SK-N-SH (cell line): ENCODE measurements around the gene ADGRB2. TPM values are rescaled to one million over a fixed set of nuclear protein-coding genes. Genes with fewer than 3 reads are reported as not detected.

Source experiments
- CTCF ChIA-PET: fragments of 300-600, 350-600 bp; formaldehyde crosslinking; extraction: SDS; loops from one replicate; lab custom pipeline; 2021; lab: Yijun Ruan, JAX
- POLR2A ChIA-PET: fragments of 350-600 bp; sonication (Branson Sonifier 250); formaldehyde crosslinking; extraction: SDS; loops from one replicate; lab custom pipeline; 2020; ENCODE audit warnings: antibody characterized with exemption, inconsistent platforms; lab: Yijun Ruan, JAX
- DNase-seq: peaks from one replicate; pipeline ENCODE4 v3.0.0; 2012
- H2AFZ ChIP-seq: fragments of 200-600 bp; sonication (generic); 2 replicates; pipeline ENCODE4 v1.8.1; 2016; ENCODE audit warnings: antibody characterized with exemption, mild to moderate bottlenecking, low read depth
- H3F3A ChIP-seq: fragments of 200-600 bp; sonication (generic); replicated peaks from 2 replicates; pipeline ENCODE3; 2016; ENCODE audit warnings: antibody characterized with exemption, mild to moderate bottlenecking; ENCODE audit not compliant: insufficient read depth
- H3K27ac ChIP-seq, 2 experiments: fragments of 200-500 bp in 1 of 2; fragments of 200-600 bp in 1 of 2; sonication (Bioruptor generic) in 1 of 2; sonication (generic), shearing (Covaris generic) in 1 of 2; 2 replicates each; pipeline versions ENCODE4 v1.5.1 to v1.6.1; 2014 to 2016; ENCODE audit warnings: low read depth in 2 of 2, inconsistent platforms in 1 of 2, low read length in 1 of 2, mild to moderate bottlenecking in 1 of 2, mixed read lengths in 1 of 2
- H3K27me3 ChIP-seq: fragments of 200-600 bp; sonication (generic), shearing (Covaris generic); 2 replicates; pipeline ENCODE4 v1.6.1; 2016; ENCODE audit warnings: mixed run types; ENCODE audit not compliant: insufficient read depth
- H3K36me3 ChIP-seq, 2 experiments: fragments of 200-500 bp in 1 of 2; fragments of 200-600 bp in 1 of 2; sonication (Bioruptor generic) in 1 of 2; sonication (generic) in 1 of 2; replicated peaks in 1 of 2; 2 replicates each; pipeline versions ENCODE3 to v1.5.1; 2014 to 2016; ENCODE audit warnings: low read length in 1 of 2, mild to moderate bottlenecking in 1 of 2; ENCODE audit not compliant: insufficient read depth in 2 of 2, control insufficient read depth in 1 of 2
- H3K4me1 ChIP-seq, 2 experiments: fragments of 200-500 bp in 1 of 2; fragments of 200-600 bp in 1 of 2; sonication (Bioruptor generic) in 1 of 2; sonication (generic), shearing (Covaris generic) in 1 of 2; 2 replicates each; pipeline versions ENCODE4 v1.5.1 to v1.6.1; 2014 to 2016; ENCODE audit warnings: low read depth in 1 of 2, low read length in 1 of 2, mixed run types in 1 of 2; ENCODE audit not compliant: insufficient read depth in 2 of 2, control insufficient read depth in 1 of 2
- H3K4me2 ChIP-seq: fragments of 200-600 bp; sonication (generic), shearing (Covaris generic); 2 replicates; pipeline ENCODE4 v1.6.1; 2017; ENCODE audit warnings: mixed run types
- H3K4me3 ChIP-seq, 2 experiments: fragments of 200-500 bp in 1 of 2; fragments of 200-600 bp in 1 of 2; sonication (Bioruptor generic) in 1 of 2; sonication (generic), shearing (Covaris generic) in 1 of 2; 2 replicates each; pipeline versions ENCODE4 v1.5.1 to v1.8.1; 2014 to 2016; ENCODE audit warnings: low read depth in 2 of 2, inconsistent platforms in 1 of 2, low read length in 1 of 2, mild to moderate bottlenecking in 1 of 2, mixed read lengths in 1 of 2, moderate library complexity in 1 of 2
- H3K79me2 ChIP-seq: fragments of 200-600 bp; sonication (generic); 2 replicates; pipeline ENCODE4 v1.8.1; 2017; ENCODE audit warnings: mild to moderate bottlenecking; ENCODE audit not compliant: insufficient read depth
- H3K9ac ChIP-seq: fragments of 200-600 bp; sonication (generic); 2 replicates; pipeline ENCODE4 v1.6.1; 2017; ENCODE audit warnings: mixed run types
- H3K9me2 ChIP-seq: fragments of 200-600 bp; sonication (generic); 2 replicates; pipeline ENCODE4 v1.6.1; 2017; ENCODE audit warnings: mixed run types
- H3K9me3 ChIP-seq: fragments of 200-600 bp; sonication (generic); 2 replicates; pipeline ENCODE4 v1.6.1; 2017; ENCODE audit warnings: mixed run types, mild to moderate bottlenecking, moderate library complexity
- H4K20me1 ChIP-seq: fragments of 200-600 bp; sonication (generic); 2 replicates; pipeline ENCODE4 v1.6.1; 2017; ENCODE audit warnings: mild to moderate bottlenecking, mixed run types; ENCODE audit not compliant: insufficient read depth
- CHD2 ChIP-seq: fragments of 150-350 bp; IDR thresholded peaks from 2 replicates; pipeline ENCODE4 v1.6.1; 2018; ENCODE audit warnings: low read length; ENCODE audit not compliant: partially characterized antibody
- CTCF ChIP-seq: fragments of 200-600 bp; sonication (generic); IDR thresholded peaks from 2 replicates; pipeline ENCODE4 v1.6.1; 2017; ENCODE audit warnings: antibody characterized with exemption, mild to moderate bottlenecking, moderate library complexity
- EP300 ChIP-seq, 2 experiments: IDR thresholded peaks; 2 replicates each; pipeline versions ENCODE4 v1.4.0 to v1.6.1; 2012; ENCODE audit warnings: borderline replicate concordance in 1 of 2, low read depth in 1 of 2, low read length in 1 of 2
- EZH2phosphoT487 ChIP-seq: fragments of 200-600 bp; sonication (generic); IDR thresholded peaks from 2 replicates; pipeline ENCODE4 v1.6.1; 2017; ENCODE audit warnings: low read depth, mixed run types, mild to moderate bottlenecking, antibody characterized with exemption, moderate library complexity, borderline replicate concordance
- FOXJ3 ChIP-seq: sonication (generic); formaldehyde crosslinking; IDR thresholded peaks from 2 replicates; pipeline ENCODE4 v1.5.1; 2020; ENCODE audit warnings: mild to moderate bottlenecking, missing genetic modification reagents
- GABPA ChIP-seq: IDR thresholded peaks from 2 replicates; pipeline ENCODE4 v1.4.0; 2012; ENCODE audit warnings: low read depth, mild to moderate bottlenecking
- GATA2 ChIP-seq: sonication (generic); formaldehyde crosslinking; IDR thresholded peaks from 2 replicates; pipeline ENCODE4 v1.5.0; 2020; ENCODE audit warnings: mild to moderate bottlenecking, missing genetic modification reagents
- IRF3 ChIP-seq: fragments of 150-350 bp; IDR thresholded peaks from 2 replicates; pipeline ENCODE4 v1.6.1; 2016; ENCODE audit warnings: mild to moderate bottlenecking, low read depth, low read length
- JUND ChIP-seq: IDR thresholded peaks from 2 replicates; pipeline ENCODE4 v1.4.0; 2012
- MEF2A ChIP-seq: IDR thresholded peaks from 2 replicates; pipeline ENCODE4 v1.4.0; 2012; ENCODE audit warnings: low read depth, borderline replicate concordance
- MXI1 ChIP-seq: IDR thresholded peaks from 2 replicates; pipeline ENCODE4 v1.6.1; 2012; ENCODE audit warnings: mild to moderate bottlenecking, low read depth, low read length, improper control_type of control experiment
- NFIC ChIP-seq: IDR thresholded peaks from 2 replicates; pipeline ENCODE4 v1.4.0; 2012; ENCODE audit warnings: borderline replicate concordance
- NRF1 ChIP-seq: IDR thresholded peaks from 2 replicates; pipeline ENCODE4 v1.6.1; 2012; ENCODE audit warnings: low read depth, mild to moderate bottlenecking, low read length
- PBX3 ChIP-seq: IDR thresholded peaks from 2 replicates; pipeline ENCODE4; 2012
- POLR2AphosphoS5 ChIP-seq: IDR thresholded peaks from 2 replicates; pipeline ENCODE4 v1.6.1; 2012; ENCODE audit warnings: low read depth, low read length
- RAD21 ChIP-seq: IDR thresholded peaks from 2 replicates; pipeline ENCODE4 v1.6.1; 2012; ENCODE audit warnings: mild to moderate bottlenecking, low read length
- RXRA ChIP-seq: IDR thresholded peaks from 2 replicates; pipeline ENCODE4 v1.4.0; 2012; ENCODE audit warnings: low read depth, mild to moderate bottlenecking, borderline replicate concordance
- SMC3 ChIP-seq: IDR thresholded peaks from 2 replicates; pipeline ENCODE4 v1.6.1; 2012; ENCODE audit warnings: low read depth, low read length, improper control_type of control experiment
- TAF1 ChIP-seq: IDR thresholded peaks from 2 replicates; pipeline ENCODE4 v1.6.1; 2012; ENCODE audit warnings: low read depth, mild to moderate bottlenecking, low read length, moderate library complexity, borderline replicate concordance
- TEAD4 ChIP-seq: IDR thresholded peaks from 2 replicates; pipeline ENCODE4 v1.4.0; 2012; ENCODE audit warnings: mild to moderate bottlenecking, borderline replicate concordance; ENCODE audit not compliant: insufficient read depth
- USF1 ChIP-seq: IDR thresholded peaks from 2 replicates; pipeline ENCODE4 v1.4.0; 2012; ENCODE audit warnings: low read depth, borderline replicate concordance
- YY1 ChIP-seq: IDR thresholded peaks from 2 replicates; pipeline ENCODE4 v1.4.0; 2012; ENCODE audit warnings: low read depth, mild to moderate bottlenecking
- WGBS: methylation state at CpG from one replicate; pipeline ENCODE4 v1.1.6; 2017; ENCODE audit warnings: low lambda C conversion rate; 5-methylcytosine and 5-hydroxymethylcytosine counted together
- polyA plus RNA-seq, 3 experiments: library from polyadenylated mRNA; depleted of rRNA; stranded (reverse); fragments of >200 nt; gene quantifications; 2 replicates each; pipeline ENCODE4 v1.2.3, GENCODE V29; 2012
- TF ChIP-seq, protein P1 (sequence below): fragments of 150-350 bp; IDR thresholded peaks from 2 replicates; pipeline ENCODE4 v1.6.1; 2017; ENCODE audit warnings: antibody characterized with exemption, low read length, low read depth, borderline replicate concordance
- TF ChIP-seq, protein P2 (sequence below): IDR thresholded peaks from 2 replicates; pipeline ENCODE4 v1.4.0; 2012; ENCODE audit warnings: low read depth, borderline replicate concordance

The ADGRB2 gene
- polyA plus RNA-seq, 1 of the 3 experiments (the other 2 are of a cell fraction), result 13.0 TPM

DNA sequence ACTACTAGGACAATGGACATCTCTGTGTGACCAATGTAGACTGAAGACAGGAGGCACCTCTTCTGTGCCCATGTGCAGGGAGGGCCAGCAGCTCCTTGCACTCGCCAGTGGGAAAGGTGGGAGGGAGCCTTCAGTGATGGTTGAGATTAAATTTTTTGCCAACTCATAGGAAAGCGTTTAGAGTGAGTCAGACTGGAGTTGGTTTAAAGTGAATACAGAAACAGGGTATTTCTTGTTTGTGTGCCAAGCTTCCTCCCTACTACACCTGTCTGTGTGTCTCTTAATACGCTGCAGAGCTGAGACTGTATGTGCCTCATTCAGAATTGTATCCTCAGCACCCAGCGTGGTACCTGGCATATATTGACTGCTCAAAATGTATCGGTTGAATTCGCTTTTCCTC lies 46.8 kb downstream of the ADGRB2 start (continued):
- TF ChIP-seq SMC3, result no peak
- no peak for TF ChIP-seq EP300 (IDR thresholded peaks at IDR 0.05; ENCODE audit: borderline replicate concordance in 1 of 2, low read depth in 1 of 2, low read length in 1 of 2)
- TF ChIP-seq USF1, result no peak
- 0 out of 2 replicates have a peak, but pooled peaks have one; percentile 50 for TF ChIP-seq NFIC
- TF ChIP-seq, protein P1, sequence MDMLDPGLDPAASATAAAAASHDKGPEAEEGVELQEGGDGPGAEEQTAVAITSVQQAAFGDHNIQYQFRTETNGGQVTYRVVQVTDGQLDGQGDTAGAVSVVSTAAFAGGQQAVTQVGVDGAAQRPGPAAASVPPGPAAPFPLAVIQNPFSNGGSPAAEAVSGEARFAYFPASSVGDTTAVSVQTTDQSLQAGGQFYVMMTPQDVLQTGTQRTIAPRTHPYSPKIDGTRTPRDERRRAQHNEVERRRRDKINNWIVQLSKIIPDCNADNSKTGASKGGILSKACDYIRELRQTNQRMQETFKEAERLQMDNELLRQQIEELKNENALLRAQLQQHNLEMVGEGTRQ, result no peak
- TF ChIP-seq CHD2, result no peak
- TF ChIP-seq JUND, result peak; percentile 63; the same call in 1 of the 2 replicates
- TF ChIP-seq, protein P2, sequence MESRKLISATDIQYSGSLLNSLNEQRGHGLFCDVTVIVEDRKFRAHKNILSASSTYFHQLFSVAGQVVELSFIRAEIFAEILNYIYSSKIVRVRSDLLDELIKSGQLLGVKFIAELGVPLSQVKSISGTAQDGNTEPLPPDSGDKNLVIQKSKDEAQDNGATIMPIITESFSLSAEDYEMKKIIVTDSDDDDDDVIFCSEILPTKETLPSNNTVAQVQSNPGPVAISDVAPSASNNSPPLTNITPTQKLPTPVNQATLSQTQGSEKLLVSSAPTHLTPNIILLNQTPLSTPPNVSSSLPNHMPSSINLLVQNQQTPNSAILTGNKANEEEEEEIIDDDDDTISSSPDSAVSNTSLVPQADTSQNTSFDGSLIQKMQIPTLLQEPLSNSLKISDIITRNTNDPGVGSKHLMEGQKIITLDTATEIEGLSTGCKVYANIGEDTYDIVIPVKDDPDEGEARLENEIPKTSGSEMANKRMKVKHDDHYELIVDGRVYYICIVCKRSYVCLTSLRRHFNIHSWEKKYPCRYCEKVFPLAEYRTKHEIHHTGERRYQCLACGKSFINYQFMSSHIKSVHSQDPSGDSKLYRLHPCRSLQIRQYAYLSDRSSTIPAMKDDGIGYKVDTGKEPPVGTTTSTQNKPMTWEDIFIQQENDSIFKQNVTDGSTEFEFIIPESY, result no peak
- TF ChIP-seq MEF2A, result no peak

- Histone ChIP-seq H3K36me3 (no peaks in the 10 kb centered on the region), H3K4me1 (peaks cover 41 to 54% of the 10 kb centered on the region in 2 experiments; a peak in 3 of 4 replicates), H4K20me1 (no peaks in the 10 kb centered on the region), H3K9me3 (no peaks in the 10 kb centered on the region), H3K27me3 (no peaks in the 10 kb centered on the region), H3K4me2 (peak overlapping the region; percentile 74), H3K9ac (peak overlapping the region; percentile 67; the same call in 1 of the 2 replicates), H3K79me2 (no peaks in the 10 kb centered on the region), H3K27ac (peak overlapping the region in 1 of 2 experiments; percentile 94; a peak in 2 of 4 replicates), H3K9me2 (no peaks in the 10 kb centered on the region), H3K4me3 (peak overlapping the region; percentile 44 to 50), H3F3A (peaks cover 32% of the 10 kb centered on the region), H2AFZ (no peak overlapping the region)
- ChIA-PET CTCF (interaction anchor here (0.6 to 10.3 kb wide), 38 partner anchors 8 to 406 kb away, joined by 3 to 156 read pairs (median 4); partner anchors contain the start of genes ADGRB2, COL16A1, PEF1 and PTP4A2), POLR2A (interaction anchor here (0.7 to 2.2 kb wide), 8 partner anchors 11 to 73 kb away, joined by 3 to 7 read pairs (median 4); partner anchors contain the start of gene PEF1)
- 9% methylated on average over 7 of the region's 7 CpGs for WGBS
- DNase-seq, result peak; percentile 38
- no peak for TF ChIP-seq TEAD4
- TF ChIP-seq GATA2 (CRISPR knock-in tag), result no peak
- no peak for TF ChIP-seq EZH2phosphoT487
- TF ChIP-seq RAD21, result no peak
- no peak for TF ChIP-seq TAF1
- TF ChIP-seq MXI1, result no peak
- no peak for TF ChIP-seq PBX3
- no peak for TF ChIP-seq YY1
- no peak for TF ChIP-seq SMC3
- TF ChIP-seq RXRA, result no peak
- no peak for TF ChIP-seq GABPA
- TF ChIP-seq FOXJ3 (CRISPR knock-in tag), result no peak
- no peak for TF ChIP-seq POLR2AphosphoS5
- TF ChIP-seq CTCF, result no peak; the same call in 1 of the 2 replicates
- no peak for TF ChIP-seq NRF1
- no peak for TF ChIP-seq IRF3
These were observed 48.3 kb downstream of the ADGRB2 start for GRCh38 chr1:31715873-31716220.
